ENCODE data around the gene FANCL. TPM values are rescaled to one million over a fixed set of nuclear protein-coding genes. Genes with fewer than 3 reads are reported as not detected.
"Not testable (repeated sequence)": the region's sequence is repeated elsewhere in the genome, so short reads cannot be mapped to it uniquely, and the experiment has no call there.

The FANCL gene
- total RNA-seq, 1 donor from 2014 or later = 37.4 TPM

DNA sequence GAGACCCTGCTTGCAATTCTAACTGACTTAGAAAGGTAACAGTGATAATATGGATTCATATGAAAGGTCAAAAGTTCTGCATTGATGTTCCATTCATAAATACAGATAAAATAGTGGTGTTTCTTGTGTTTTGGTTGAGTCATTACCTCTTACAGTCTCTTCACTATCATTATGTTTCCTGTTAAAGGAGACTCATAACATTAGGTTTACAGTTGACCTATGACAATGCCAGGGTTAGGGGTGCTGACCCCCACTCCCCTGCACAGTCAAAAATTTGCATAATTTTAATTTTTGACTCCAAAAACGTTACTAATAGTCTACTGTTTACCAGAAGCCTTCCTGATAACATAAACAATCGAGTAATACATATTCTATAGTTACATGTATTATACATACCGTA lies 119.1 kb downstream of the FANCL start:
- Mint-ChIP-seq H3K4me3 (no peak overlapping the region), H3K9me3 (peaks cover 18% of the 10 kb centered on the region)

DNA sequence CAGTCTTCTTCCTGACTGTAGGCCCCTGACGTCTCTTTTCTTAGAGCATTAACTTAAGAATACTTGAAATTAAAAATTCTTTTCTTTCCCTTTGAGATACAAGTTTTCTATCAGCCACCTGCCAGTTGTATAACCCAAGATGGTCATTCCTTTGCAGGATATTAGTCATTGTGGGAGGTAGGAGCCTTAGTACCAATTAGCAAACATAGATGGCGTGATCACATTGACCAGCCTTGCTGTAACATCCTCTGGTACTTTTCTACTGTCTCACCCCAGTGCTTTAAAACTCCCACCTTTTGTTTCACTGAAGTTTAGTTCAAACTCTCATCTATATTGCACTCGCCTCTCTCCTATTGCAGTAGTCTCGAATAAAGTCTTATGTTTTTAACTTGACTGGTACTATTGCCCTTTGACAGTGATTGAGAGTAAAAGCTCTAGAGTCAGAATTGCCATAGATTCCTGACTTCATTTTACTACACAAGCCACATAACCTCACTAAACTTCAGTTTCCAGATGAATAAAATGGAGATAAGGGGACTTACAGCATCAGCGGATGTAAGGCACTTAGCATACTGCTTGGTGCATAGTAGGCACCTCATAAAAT lies 120.4 kb downstream of the FANCL start:
- Mint-ChIP-seq H3K9me3 (peaks cover 18% of the 10 kb centered on the region), H3K4me1 (ENCODE audit: unreplicated experiment) (no peaks in the 10 kb centered on the region), H3K27me3 (no peaks in the 10 kb centered on the region), H3K36me3 (peaks cover 33% of the 10 kb centered on the region), H3K4me3 (no peak overlapping the region), H3K27ac (no peak overlapping the region)
- no peak for DNase-seq (ENCODE audit: extremely low spot score, unreplicated experiment)
- TF ChIP-seq, protein P1, sequence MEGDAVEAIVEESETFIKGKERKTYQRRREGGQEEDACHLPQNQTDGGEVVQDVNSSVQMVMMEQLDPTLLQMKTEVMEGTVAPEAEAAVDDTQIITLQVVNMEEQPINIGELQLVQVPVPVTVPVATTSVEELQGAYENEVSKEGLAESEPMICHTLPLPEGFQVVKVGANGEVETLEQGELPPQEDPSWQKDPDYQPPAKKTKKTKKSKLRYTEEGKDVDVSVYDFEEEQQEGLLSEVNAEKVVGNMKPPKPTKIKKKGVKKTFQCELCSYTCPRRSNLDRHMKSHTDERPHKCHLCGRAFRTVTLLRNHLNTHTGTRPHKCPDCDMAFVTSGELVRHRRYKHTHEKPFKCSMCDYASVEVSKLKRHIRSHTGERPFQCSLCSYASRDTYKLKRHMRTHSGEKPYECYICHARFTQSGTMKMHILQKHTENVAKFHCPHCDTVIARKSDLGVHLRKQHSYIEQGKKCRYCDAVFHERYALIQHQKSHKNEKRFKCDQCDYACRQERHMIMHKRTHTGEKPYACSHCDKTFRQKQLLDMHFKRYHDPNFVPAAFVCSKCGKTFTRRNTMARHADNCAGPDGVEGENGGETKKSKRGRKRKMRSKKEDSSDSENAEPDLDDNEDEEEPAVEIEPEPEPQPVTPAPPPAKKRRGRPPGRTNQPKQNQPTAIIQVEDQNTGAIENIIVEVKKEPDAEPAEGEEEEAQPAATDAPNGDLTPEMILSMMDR (conservative IDR thresholded peaks at IDR 0.05) = no peak

More for the DNA sequence above, 119.1 kb downstream of the FANCL start:
- H3K36me3 Mint-ChIP-seq = peaks cover 29% of the 10 kb centered on the region
- no peak overlapping the region for H3K27ac Mint-ChIP-seq
- no peak for DNase-seq (ENCODE audit: extremely low spot score, unreplicated experiment)
- TF ChIP-seq, protein P1 (conservative IDR thresholded peaks at IDR 0.05) = no peak
- H3K27me3 Mint-ChIP-seq = no peaks in the 10 kb centered on the region
- H3K4me1 Mint-ChIP-seq (ENCODE audit: unreplicated experiment) = no peaks in the 10 kb centered on the region

DNA sequence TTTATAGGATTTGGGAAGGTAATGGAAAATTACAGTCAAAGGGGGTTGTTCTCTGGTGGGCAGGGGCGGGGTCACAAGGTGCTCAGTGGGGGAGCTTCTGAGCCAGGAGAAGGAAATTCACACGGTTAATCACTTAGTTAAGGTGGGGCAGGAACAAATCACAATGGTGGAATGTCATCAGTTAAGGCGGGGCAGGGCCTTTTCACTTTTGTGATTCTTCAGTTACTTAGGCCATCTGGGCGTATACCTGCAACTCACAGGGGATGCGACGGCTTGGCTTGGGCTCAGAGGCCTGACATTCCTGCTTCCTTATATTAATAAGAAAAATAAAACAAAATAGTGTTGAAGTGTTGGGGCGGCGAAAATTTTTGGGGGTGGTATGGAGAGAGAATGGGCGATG lies 127.6 kb downstream of the FANCL start:
- peak overlapping the region; percentile 22 for H3K4me3 Mint-ChIP-seq
- peak overlapping the region; percentile 90 for H3K27ac Mint-ChIP-seq
- not testable (repeated sequence) for H3K9me3 Mint-ChIP-seq; H3K27me3 Mint-ChIP-seq; H3K4me1 Mint-ChIP-seq (ENCODE audit: unreplicated experiment); DNase-seq (ENCODE audit: extremely low spot score, unreplicated experiment)
- peaks cover 28% of the 10 kb centered on the region for H3K36me3 Mint-ChIP-seq

DNA sequence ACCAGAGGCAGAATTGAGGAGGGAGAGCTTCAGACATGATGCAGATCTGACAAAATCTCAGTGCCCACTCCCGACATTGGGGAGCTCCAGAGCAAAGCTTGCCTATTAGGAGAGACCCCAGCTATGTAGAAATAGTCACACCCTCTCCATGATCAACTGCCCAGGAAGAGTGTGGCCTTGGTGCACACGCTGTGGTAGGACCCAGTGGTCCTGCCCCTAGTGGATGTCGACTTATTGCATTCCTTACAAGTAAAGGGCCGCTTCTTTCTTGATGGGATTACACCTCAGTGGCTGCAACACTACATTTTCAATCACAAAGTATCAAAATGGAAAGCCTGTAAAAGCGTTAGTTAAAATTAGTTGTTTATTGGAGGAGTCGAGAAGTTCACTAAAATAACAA lies 130.4 kb downstream of the FANCL start:
- Mint-ChIP-seq H3K27ac (no peak overlapping the region), H3K4me1 (ENCODE audit: unreplicated experiment) (peaks cover 4% of the 10 kb centered on the region), H3K27me3 (no peaks in the 10 kb centered on the region), H3K9me3 (no peaks in the 10 kb centered on the region), H3K36me3 (peaks cover 17% of the 10 kb centered on the region), H3K4me3 (no peak overlapping the region)
- TF ChIP-seq, protein P1 (conservative IDR thresholded peaks at IDR 0.05) = no peak
- DNase-seq (ENCODE audit: extremely low spot score, unreplicated experiment) = no peak

DNA sequence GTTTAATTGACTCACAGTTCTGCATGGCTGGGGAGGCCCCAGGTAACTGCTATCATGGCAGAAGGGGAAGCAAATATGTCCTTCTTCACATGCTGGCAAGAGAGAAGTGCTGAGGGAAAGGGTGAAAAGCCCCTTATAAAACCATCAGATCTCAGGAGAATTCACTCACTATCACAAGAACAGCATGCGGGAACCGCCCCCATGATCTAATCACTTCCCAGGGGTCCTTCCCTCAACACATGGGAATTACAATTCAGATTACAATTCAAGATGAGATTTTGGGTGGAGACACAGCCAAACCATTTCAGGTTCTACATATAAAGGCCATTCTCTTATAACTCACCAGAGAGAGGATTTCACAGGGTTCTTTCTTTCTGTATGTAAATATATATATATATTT lies 131.6 kb downstream of the FANCL start:
- H3K9me3 Mint-ChIP-seq = no peaks in the 10 kb centered on the region
- no peak overlapping the region for H3K27ac Mint-ChIP-seq
- H3K36me3 Mint-ChIP-seq = peaks cover 15% of the 10 kb centered on the region
- DNase-seq (ENCODE audit: extremely low spot score, unreplicated experiment) = no peak
- H3K27me3 Mint-ChIP-seq = no peaks in the 10 kb centered on the region
- TF ChIP-seq, protein P1 (conservative IDR thresholded peaks at IDR 0.05) = no peak
- no peak overlapping the region for H3K4me3 Mint-ChIP-seq
- peaks cover 4% of the 10 kb centered on the region for H3K4me1 Mint-ChIP-seq (ENCODE audit: unreplicated experiment)

Other genes with a start within 250 kb of the FANCL start
- 17.7 and 22.4 TPM in 2 replicates for gene VRK2, start 194.5 kb downstream of the FANCL start, total RNA-seq (ENCODE audit: low replicate concordance)

All from type B pancreatic cell (in vitro differentiated cells).